VCaP (cell line): ENCODE data around the gene TOP2B.

Experiments
- H3K27ac ChIP-seq: fragments of 450-650 bp; 2 replicates; pipeline ENCODE4 v1.5.1; 2017
- TF ChIP-seq, protein P1 (sequence below): fragments of 450-650 bp; conservative IDR thresholded peaks from 2 replicates; pipeline ENCODE4 v1.5.1; 2017; ENCODE audit warnings: mild to moderate bottlenecking, moderate library complexity

Gene TOP2B

GRCh38 chr3:25587094-25587493 lies 77.6 kb downstream of the TOP2B start:
- no peak overlapping the region for H3K27ac ChIP-seq
- TF ChIP-seq, protein P1, sequence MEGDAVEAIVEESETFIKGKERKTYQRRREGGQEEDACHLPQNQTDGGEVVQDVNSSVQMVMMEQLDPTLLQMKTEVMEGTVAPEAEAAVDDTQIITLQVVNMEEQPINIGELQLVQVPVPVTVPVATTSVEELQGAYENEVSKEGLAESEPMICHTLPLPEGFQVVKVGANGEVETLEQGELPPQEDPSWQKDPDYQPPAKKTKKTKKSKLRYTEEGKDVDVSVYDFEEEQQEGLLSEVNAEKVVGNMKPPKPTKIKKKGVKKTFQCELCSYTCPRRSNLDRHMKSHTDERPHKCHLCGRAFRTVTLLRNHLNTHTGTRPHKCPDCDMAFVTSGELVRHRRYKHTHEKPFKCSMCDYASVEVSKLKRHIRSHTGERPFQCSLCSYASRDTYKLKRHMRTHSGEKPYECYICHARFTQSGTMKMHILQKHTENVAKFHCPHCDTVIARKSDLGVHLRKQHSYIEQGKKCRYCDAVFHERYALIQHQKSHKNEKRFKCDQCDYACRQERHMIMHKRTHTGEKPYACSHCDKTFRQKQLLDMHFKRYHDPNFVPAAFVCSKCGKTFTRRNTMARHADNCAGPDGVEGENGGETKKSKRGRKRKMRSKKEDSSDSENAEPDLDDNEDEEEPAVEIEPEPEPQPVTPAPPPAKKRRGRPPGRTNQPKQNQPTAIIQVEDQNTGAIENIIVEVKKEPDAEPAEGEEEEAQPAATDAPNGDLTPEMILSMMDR: no peak

GRCh38 chr3:25586553-25586952 lies 78.2 kb downstream of the TOP2B start:
- no peak overlapping the region for H3K27ac ChIP-seq
- TF ChIP-seq, protein P1: no peak

GRCh38 chr3:25586167-25586505 lies 78.6 kb downstream of the TOP2B start:
- no peak overlapping the region for H3K27ac ChIP-seq
- TF ChIP-seq, protein P1: no peak

GRCh38 chr3:25585361-25586166 lies 79.1 kb downstream of the TOP2B start:
- TF ChIP-seq, protein P1: no peak

DNA sequence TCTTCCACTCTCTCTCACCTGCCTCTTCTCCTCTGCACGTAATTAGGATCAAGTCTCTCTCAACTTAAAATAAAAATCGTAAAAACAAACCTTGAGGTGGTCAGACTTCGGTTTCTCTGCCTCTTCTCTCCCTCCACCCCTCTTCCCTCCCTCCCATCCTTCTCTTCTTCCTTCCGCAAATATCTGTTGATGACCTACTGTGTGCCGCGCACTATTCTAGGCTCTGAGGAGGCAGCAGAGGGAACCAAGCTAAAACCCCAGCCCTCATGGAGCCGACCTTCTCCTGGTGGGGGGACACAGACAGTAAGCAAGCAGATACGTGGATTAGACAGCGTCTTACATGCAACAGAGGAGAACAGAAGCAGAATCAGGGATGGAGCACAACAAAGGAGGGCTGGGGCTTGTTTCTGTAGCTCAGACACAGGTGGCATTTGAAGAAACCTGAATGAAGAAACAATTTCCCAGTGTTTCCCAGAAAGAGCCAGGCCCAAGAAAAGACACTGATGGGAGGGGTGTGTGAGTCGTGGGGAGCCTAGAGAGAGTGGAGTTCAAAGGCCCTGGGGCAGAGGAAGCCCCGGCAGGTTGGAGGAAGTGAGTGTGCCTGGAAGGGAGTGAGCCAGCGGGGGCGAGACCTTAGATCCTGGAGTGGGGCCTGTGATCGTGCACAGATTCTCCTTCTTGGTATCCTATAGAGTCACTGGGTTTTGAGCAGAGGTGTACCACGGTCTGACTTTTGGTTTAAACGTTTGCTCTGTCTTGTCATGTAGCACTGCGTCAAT lies 80.5 kb downstream of the TOP2B start:
- TF ChIP-seq, protein P1: no peak
- H3K27ac ChIP-seq: no peak overlapping the region

More at GRCh38 chr3:25585361-25586166, 79.1 kb downstream of the TOP2B start:
- no peak overlapping the region for H3K27ac ChIP-seq

- no peak overlapping the region for H3K27ac ChIP-seq
These were observed 81.4 kb downstream of the TOP2B start for GRCh38 chr3:25583343-25583742.

GRCh38 chr3:25582242-25582641 lies 82.5 kb downstream of the TOP2B start:
- no peak overlapping the region for H3K27ac ChIP-seq
- TF ChIP-seq, protein P1: no peak

More at GRCh38 chr3:25583343-25583742, 81.4 kb downstream of the TOP2B start:
- TF ChIP-seq, protein P1: no peak
